Measurements from ENCODE around the gene JMJD6.
"Not testable (repeated sequence)": the region's sequence is repeated elsewhere in the genome, so short reads cannot be mapped to it uniquely, and the experiment has no call there.

Gene JMJD6

DNA sequence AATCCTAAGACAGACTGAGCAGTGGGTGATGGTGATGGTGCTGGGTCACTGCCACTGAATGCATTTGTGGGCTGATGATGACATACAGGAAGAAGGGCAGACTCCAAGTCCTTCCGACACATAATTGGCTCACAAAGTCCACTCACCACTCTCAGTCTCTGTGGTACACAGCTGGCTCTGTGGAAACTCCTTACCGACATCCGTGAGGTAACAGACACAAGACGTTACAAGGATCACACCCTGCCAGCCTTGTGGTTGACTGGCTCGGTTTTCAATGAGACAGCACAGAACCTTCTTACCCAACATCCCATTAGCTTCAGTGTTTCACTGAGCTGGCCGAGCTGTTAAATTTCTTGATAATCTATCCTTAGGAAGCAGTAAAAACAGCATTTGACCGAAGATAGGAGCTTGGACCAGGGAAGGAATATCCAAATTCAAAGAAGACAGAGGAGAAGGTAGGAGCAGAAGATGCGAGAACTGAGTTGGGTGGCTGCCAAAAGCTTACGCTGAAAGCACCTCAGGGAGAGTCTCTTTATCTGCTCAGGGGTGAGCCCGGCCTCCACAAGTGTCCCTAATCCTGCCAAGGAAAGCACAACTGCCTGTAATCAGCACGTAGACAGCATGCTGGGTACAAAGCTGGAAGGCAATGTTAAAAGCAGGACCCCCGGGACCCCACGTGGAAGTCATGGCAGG is 10.1 kb downstream of the JMJD6 start:
- DNase-seq, result no peak

- DNase-seq, result no peak
These were observed 10.9 kb downstream of the JMJD6 start for GRCh38 chr17:76715496-76715830.

DNA sequence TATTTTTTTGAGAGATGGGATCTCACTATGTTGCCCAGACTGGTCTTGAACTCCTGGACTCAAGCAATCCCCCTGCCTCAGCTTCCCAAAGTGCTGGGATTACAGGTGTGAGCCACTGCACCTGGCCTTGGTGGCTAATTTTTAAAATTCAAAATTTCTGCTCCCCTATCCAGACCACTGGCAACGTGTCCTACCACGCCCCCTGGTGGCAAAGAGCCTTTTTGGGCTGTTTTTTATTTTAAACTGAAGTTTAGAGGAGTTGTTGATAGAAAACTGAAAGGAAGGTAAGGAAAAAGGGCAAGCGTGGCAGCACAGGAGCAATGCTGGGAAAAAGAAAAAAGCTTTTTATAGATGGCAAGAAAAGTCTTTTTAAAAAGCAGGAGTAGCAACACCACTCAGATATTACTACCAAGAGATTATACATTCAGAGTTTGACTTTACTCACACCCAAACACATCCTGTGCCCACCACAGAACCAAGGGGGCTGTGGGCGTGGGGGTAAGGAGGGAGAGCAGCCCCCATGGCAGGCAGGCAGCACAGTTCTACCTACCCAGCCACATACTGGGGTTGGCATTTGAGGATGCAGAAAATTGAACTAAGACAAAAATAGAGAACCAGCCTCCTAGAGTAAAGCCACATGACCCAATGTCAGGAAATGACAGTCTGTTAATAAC is 11.4 kb downstream of the JMJD6 start:
- DNase-seq, result peak; percentile 82 to 86

DNA sequence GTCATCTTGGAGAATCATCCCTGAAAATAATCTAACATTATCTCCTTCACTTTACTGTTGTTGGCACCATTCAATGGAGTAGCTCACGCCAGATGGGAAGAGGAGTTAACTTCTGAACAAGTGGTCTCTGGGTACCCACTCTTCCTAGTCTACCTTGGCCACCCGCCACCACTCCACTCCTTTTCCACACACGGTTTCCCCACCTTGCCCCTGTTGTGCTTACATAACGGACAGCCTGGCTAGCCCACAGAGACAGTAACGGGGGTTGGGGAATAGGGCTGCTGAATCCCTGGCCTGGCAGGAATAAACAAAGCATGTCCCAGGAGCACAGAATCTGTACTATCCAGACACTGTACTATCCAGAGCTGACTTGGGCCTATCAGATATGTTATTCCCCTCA is 12.1 kb downstream of the JMJD6 start:
- no peak for DNase-seq

DNA sequence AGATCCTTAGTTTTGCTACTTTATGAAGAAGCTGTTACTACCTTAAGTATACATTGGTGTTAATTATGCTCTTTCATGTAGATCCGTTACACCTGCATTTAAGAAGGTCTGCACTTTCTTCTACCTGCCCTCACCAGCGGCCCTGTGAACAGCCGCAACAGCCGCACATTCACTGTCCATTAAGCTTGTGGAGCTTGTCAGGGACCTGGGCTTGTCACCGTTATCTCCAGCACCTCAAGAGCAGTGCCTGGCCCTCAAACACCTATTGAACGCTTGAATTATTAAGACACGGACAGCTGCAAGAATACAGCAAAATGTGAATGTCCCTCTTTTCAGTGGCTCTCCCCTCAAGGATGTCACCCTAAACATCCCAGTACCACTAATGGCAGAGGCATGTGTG is 12.6 kb downstream of the JMJD6 start:
- no peak for DNase-seq

DNA sequence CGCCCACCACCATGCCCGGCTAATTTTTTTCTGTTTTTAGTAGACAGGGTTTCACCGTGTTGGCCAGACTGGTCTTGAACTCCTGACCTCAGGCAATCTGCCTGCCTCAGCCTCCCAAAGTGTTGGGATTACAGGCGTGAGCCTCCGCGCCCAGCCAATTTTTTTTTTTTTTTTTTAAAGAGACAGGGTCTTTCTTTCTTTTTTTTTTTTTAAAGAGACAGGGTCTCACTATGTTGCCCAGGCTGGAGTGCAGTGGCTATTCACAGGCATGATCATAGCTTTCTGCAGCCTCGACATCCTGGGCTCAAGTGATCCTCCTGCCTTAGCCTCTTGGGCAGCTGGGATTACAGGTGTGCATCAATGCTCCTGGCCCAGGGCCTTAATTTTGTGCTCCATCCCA is 14.1 kb downstream of the JMJD6 start:
- DNase-seq, result not testable (repeated sequence)

- peak; percentile 48 to 57 for DNase-seq
These were observed 15.4 kb downstream of the JMJD6 start, which contains the start of gene MXRA7 for GRCh38 chr17:76710863-76711611. MXRA7 (minus strand) TSS chr17:76710965; CDS start chr17:76710946, 19 bp downstream.

GRCh38 chr17:76709951-76710862 is 16.2 kb downstream of the JMJD6 start:
- not testable (repeated sequence) for DNase-seq

GRCh38 chr17:76709077-76709950 is 17.1 kb downstream of the JMJD6 start:
- no peak for DNase-seq

- DNase-seq, result no peak
These were observed 18.2 kb downstream of the JMJD6 start for GRCh38 chr17:76707985-76708807.

- DNase-seq, result no peak
These were observed 19.6 kb downstream of the JMJD6 start for GRCh38 chr17:76706817-76707216.

DNA sequence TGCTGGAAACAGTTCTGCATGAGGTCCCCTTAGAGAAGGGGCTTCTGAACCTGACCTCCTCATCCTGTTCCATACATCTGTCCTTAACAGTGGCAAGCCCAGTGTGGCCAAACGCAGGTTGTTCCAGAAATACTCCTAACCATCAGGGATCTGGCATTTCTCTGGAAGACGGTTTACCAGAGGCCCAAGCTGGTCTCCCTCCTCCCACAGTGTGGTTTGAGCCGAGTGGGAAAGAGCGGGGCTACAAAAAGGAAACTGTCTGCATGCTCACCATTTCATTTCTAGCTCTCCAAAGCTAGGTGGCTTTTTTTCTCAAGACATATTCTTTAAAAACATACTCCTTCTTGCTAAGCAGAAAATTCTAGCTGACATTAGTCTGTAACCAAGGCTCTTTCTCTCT is 21.6 kb downstream of the JMJD6 start:
- DNase-seq, result no peak

DNA sequence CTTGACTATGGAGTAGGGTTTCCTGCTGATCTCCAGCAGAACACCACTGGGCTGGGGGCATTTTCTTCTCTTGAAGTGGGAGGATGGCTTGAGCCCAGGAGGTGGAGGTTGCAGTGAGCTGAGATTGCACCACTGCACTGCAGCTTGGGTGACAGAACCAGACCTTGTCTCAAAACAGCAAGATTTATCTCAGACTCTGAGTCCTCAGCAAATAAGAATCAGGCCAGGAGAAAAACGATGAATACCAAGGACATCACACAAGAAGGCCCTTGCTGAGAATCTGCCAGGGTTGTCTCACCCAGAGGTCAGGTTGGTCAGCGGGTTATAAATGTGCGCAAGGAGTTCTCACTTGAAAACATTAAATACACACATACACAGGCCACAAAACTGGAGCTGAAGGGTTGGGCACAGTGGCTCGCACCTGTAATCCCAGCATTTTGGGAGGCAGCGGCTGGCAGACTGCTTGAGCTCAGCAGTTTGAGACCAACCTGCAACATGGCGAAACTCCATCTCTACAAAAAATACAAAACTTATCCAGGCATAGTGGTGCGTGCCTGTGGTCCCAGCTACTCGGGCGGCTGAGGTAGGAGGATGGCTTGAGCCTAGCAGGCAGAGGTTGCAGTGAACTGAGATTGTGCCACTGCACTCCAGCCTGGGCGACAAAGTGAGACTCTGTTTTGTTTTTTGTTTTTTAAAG is 23.3 kb downstream of the JMJD6 start:
- no peak for DNase-seq

DNA sequence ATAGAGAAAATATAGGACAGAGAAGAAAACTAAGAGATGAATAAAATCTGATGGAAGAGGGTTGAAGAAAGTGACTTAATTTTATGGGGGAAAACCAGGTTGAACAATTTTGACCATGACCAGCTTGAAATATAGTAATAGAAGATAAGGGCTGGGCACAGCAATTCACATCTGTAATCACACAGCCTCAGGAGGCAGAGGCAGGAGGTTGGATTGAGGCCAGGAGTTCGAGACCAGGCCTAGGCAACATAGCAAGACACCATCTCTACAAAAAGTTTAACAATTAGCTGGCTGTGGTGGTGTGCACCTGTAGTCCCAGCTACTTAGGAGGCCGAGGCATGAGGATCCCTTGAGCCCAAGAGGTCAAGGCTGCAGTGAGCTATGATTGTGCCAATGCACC is 24.3 kb downstream of the JMJD6 start:
- DNase-seq, result no peak

DNA sequence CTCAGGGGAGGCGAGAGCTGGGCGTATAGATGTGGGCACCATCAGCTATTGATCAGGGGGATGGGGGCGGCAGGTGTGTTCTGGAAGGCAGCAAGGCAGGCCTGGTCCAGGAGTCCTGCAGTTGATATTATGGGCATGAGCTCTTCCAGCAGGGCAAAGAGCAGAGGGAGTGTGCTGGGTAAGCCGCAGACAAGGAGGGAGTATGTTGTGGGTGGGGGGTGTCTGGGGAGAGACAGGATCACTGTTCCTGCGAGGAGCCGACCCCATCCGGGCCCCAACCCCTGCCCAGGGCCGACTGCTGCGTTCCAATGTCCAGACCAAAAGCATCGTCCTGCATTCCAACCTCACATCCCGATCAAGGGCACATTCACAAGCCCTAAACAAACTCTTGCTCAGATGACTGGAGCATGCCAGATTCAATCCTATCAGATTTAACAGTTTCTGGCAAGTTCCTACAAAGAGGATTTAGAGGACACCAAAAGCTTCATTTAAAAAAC is 24.9 kb downstream of the JMJD6 start:
- no peak for DNase-seq

GRCh38 chr17:76700617-76701470 is 25.6 kb downstream of the JMJD6 start:
- DNase-seq, result no peak

DNA sequence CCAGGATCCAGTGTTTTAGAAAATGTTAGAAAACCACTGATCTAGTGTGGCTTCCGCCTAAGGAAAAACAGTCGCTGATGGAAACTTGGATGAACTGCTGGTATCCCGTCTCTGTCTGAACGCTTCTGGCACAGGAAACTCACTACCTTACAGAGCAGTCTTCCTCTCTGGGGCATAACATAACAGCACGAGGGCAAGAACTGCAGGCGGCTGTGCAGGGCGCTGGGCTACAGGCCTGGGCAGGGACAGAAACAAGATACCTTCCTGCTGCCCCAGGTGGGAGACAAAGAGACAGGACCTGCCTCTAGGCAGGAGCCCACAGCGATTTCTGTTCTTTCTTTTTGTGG is 26.2 kb downstream of the JMJD6 start:
- no peak for DNase-seq

DNA sequence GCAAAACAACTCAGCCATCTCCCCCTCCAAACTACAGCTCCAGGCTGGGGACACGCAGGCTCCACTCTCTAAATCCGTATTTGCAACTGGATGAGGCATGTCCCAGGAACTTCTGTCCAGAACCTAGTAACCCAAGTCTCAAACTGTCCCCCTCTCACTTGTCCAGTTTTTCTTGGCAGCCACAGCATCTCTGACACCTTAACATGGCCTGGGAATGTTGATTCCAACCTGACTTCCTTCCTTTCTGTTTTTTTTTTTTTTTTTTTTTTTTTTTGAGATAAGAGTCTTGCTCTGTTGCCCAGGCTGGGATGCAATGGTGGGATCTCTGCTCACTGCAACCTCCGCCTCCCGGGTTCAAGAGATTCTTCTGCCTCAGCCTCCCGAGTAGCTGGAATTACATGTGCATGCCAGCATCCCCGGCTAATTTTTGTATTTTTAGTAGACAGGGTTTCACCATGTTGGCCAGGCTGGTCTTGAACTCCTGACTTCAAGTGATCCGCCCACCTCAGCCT is 27.9 kb downstream of the JMJD6 start:
- DNase-seq, result not testable (repeated sequence)
